ENCODE measurements around the gene PRKAG2.

Gene PRKAG2

GRCh38 chr7:151735851-151736402 is 141.0 kb downstream of the PRKAG2 start:
- H3K4me1 ChIP-seq (ENCODE audit: insufficient read depth, low read length, severe bottlenecking), result no peaks in the 10 kb centered on the region
- H3K27ac ChIP-seq (ENCODE audit: low read depth, low read length, poor library complexity, severe bottlenecking), result no peak overlapping the region
- no peaks in the 10 kb centered on the region for H3F3A ChIP-seq (ENCODE audit: insufficient read depth, low read length)
- peaks cover 23% of the 10 kb centered on the region; the same call in 1 of the 2 replicates for H3K27me3 ChIP-seq (ENCODE audit: insufficient read depth, low read length)
- H3K79me2 ChIP-seq (ENCODE audit: insufficient read depth, low read length), result no peaks in the 10 kb centered on the region
- H3K9me2 ChIP-seq (ENCODE audit: low read depth, low read length), result no peaks in the 10 kb centered on the region
- H2AFZ ChIP-seq (ENCODE audit: low read length), result no peak overlapping the region
- no peak overlapping the region for H3K9ac ChIP-seq (ENCODE audit: low read length)
- no peak overlapping the region for H3K4me3 ChIP-seq (ENCODE audit: low read depth, low read length, poor library complexity, severe bottlenecking)
- TF ChIP-seq EZH2 (IDR thresholded peaks at IDR 0.05; ENCODE audit: borderline replicate concordance, low read length) (no peak), CTCF (IDR thresholded peaks at IDR 0.05; ENCODE audit: low read length) (no peak)
- H3K36me3 ChIP-seq (ENCODE audit: insufficient read depth, low read length), result no peaks in the 10 kb centered on the region
- H3K4me2 ChIP-seq (ENCODE audit: low read length), result no peak overlapping the region
- H3K9me3 ChIP-seq (ENCODE audit: low read length), result no peaks in the 10 kb centered on the region
- no peaks in the 10 kb centered on the region for H4K20me1 ChIP-seq (ENCODE audit: insufficient read depth, low read length)

GRCh38 chr7:151735186-151735850 is 141.6 kb downstream of the PRKAG2 start:
- Histone ChIP-seq H3K4me3 (ENCODE audit: low read depth, low read length, poor library complexity, severe bottlenecking) (no peak overlapping the region), H2AFZ (ENCODE audit: low read length) (no peak overlapping the region)

GRCh38 chr7:151732834-151733592 is 143.9 kb downstream of the PRKAG2 start:
- no peak overlapping the region for H3K4me2 ChIP-seq (ENCODE audit: low read length)

More at GRCh38 chr7:151735186-151735850, 141.6 kb downstream of the PRKAG2 start:
- peaks cover 20% of the 10 kb centered on the region; the same call in 1 of the 2 replicates for H3K27me3 ChIP-seq (ENCODE audit: insufficient read depth, low read length)
- H3K9me2 ChIP-seq (ENCODE audit: low read depth, low read length), result no peaks in the 10 kb centered on the region
- H3K27ac ChIP-seq (ENCODE audit: low read depth, low read length, poor library complexity, severe bottlenecking), result no peak overlapping the region
- no peaks in the 10 kb centered on the region for H3K36me3 ChIP-seq (ENCODE audit: insufficient read depth, low read length)
- H4K20me1 ChIP-seq (ENCODE audit: insufficient read depth, low read length), result no peaks in the 10 kb centered on the region
- H3F3A ChIP-seq (ENCODE audit: insufficient read depth, low read length), result no peaks in the 10 kb centered on the region
- no peaks in the 10 kb centered on the region for H3K4me1 ChIP-seq (ENCODE audit: insufficient read depth, low read length, severe bottlenecking)
- no peaks in the 10 kb centered on the region for H3K79me2 ChIP-seq (ENCODE audit: insufficient read depth, low read length)
- TF ChIP-seq EZH2 (IDR thresholded peaks at IDR 0.05; ENCODE audit: borderline replicate concordance, low read length) (no peak), CTCF (IDR thresholded peaks at IDR 0.05; ENCODE audit: low read length) (no peak)
- no peak overlapping the region for H3K9ac ChIP-seq (ENCODE audit: low read length)
- no peaks in the 10 kb centered on the region for H3K9me3 ChIP-seq (ENCODE audit: low read length)
- H3K4me2 ChIP-seq (ENCODE audit: low read length), result no peak overlapping the region

More at GRCh38 chr7:151732834-151733592, 143.9 kb downstream of the PRKAG2 start:
- Histone ChIP-seq H4K20me1 (ENCODE audit: insufficient read depth, low read length) (no peaks in the 10 kb centered on the region), H3K27ac (ENCODE audit: low read depth, low read length, poor library complexity, severe bottlenecking) (no peak overlapping the region), H3K4me3 (ENCODE audit: low read depth, low read length, poor library complexity, severe bottlenecking) (no peak overlapping the region), H3K4me1 (ENCODE audit: insufficient read depth, low read length, severe bottlenecking) (no peaks in the 10 kb centered on the region), H3F3A (ENCODE audit: insufficient read depth, low read length) (no peaks in the 10 kb centered on the region), H3K9me2 (ENCODE audit: low read depth, low read length) (no peaks in the 10 kb centered on the region), H3K9ac (ENCODE audit: low read length) (no peak overlapping the region), H3K27me3 (ENCODE audit: insufficient read depth, low read length) (peaks cover 14% of the 10 kb centered on the region), H3K36me3 (ENCODE audit: insufficient read depth, low read length) (no peaks in the 10 kb centered on the region), H2AFZ (ENCODE audit: low read length) (no peak overlapping the region), H3K9me3 (ENCODE audit: low read length) (no peaks in the 10 kb centered on the region), H3K79me2 (ENCODE audit: insufficient read depth, low read length) (no peaks in the 10 kb centered on the region)
- no peak for TF ChIP-seq EZH2 (IDR thresholded peaks at IDR 0.05; ENCODE audit: borderline replicate concordance, low read length)
- no peak for TF ChIP-seq CTCF (IDR thresholded peaks at IDR 0.05; ENCODE audit: low read length)

Data from OCI-LY1 (cell line).